HepG2 (cell line): ENCODE data around the gene GATAD2B. TPM values are rescaled to one million over a fixed set of nuclear protein-coding genes. Genes with fewer than 3 reads are reported as not detected.

Experiments
- ATAC-seq: fragments of 200-7000 bp; cut with Tn5 transposase; 3 replicates; pipeline ENCODE4 v1.9.1; 2020; ENCODE audit warnings: mild to moderate bottlenecking, moderate library complexity
- BruUV-seq: library from RNA; stranded (reverse); fragments of 400-500 nt; replicated peaks from 2 replicates; lab custom pipeline; 2021; lab: Mats Ljungman, UMichigan
- CTCF ChIA-PET: fragments of 300-600 bp; formaldehyde crosslinking; extraction: SDS; loops from one replicate; lab custom pipeline; 2021; ENCODE audit warnings: low total read pairs, inconsistent platforms, low intra/inter-chr PET ratio; lab: Yijun Ruan, JAX
- POLR2A ChIA-PET: fragments of 350-600 bp; sonication (Branson Sonifier 250); formaldehyde crosslinking; loops from one replicate; lab custom pipeline; 2020; ENCODE audit warnings: antibody characterized with exemption, inconsistent platforms; lab: Yijun Ruan, JAX
- DNase-seq: peaks from one replicate; pipeline ENCODE4 v3.0.0-alpha.2; 2015; ENCODE audit warnings: low spot score
- FAIRE-seq: peaks from 3 replicates; lab custom pipeline; 2011; peaks lifted over from hg19 to GRCh38; lab: Jason Lieb, UNC
- H2AFZ ChIP-seq: one replicate; pipeline ENCODE4 v1.6.1; 2011; ENCODE audit warnings: low read length, inconsistent platforms
- H3K27ac ChIP-seq: fragments of 300-600 bp; 3 replicates; pipeline ENCODE4 v1.8.0; 2011; ENCODE audit warnings: mixed run types, mild to moderate bottlenecking, mixed read lengths, low read length, inconsistent platforms; ENCODE audit not compliant: insufficient read depth; ENCODE audit errors: extremely low read length
- H3K27me3 ChIP-seq, 2 experiments: fragments of 200-600 bp in 1 of 2; 2 replicates in 1 of 2; 3 replicates in 1 of 2; pipeline versions ENCODE4 v1.6.0 to v1.8.0; 2011; ENCODE audit warnings: low read length in 2 of 2, mild to moderate bottlenecking in 2 of 2, moderate library complexity in 2 of 2, inconsistent platforms in 1 of 2; ENCODE audit not compliant: insufficient read depth in 2 of 2, control insufficient read depth in 1 of 2
- H3K36me3 ChIP-seq, 2 experiments: fragments of 200-600 bp in 1 of 2; replicated peaks in 1 of 2; 2 replicates in 1 of 2; 3 replicates in 1 of 2; pipeline versions ENCODE4 v1.5.1 to v1.8.0; 2011; ENCODE audit warnings: low read length in 2 of 2, inconsistent platforms in 1 of 2; ENCODE audit not compliant: insufficient read depth in 2 of 2, control insufficient read depth in 1 of 2
- H3K4me1 ChIP-seq: 2 replicates; pipeline ENCODE4 v1.5.1; 2012; ENCODE audit warnings: low read length, inconsistent platforms; ENCODE audit not compliant: insufficient read depth
- H3K4me2 ChIP-seq: 2 replicates; pipeline ENCODE4 v1.6.0; 2011; ENCODE audit warnings: low read depth, low read length, inconsistent platforms
- H3K4me3 ChIP-seq, 3 experiments: fragments of 200-600 bp in 1 of 3; sonication (generic), shearing (Covaris generic) in 1 of 3; replicated peaks in 1 of 3; 2 replicates each; pipeline ENCODE4 v1.5.1; 2011 to 2016; ENCODE audit warnings: low read length in 3 of 3, inconsistent platforms in 2 of 3, low read depth in 2 of 3, mild to moderate bottlenecking in 2 of 3, control low read depth in 1 of 3, mixed read lengths in 1 of 3; ENCODE audit not compliant: insufficient read depth in 1 of 3
- H3K79me2 ChIP-seq: one replicate; pipeline ENCODE4 v1.6.1; 2011; ENCODE audit warnings: low read length, inconsistent platforms; ENCODE audit not compliant: insufficient read depth
- H3K9ac ChIP-seq: 2 replicates; pipeline ENCODE4 v1.6.0; 2011; ENCODE audit warnings: mild to moderate bottlenecking, low read depth, low read length, inconsistent platforms; ENCODE audit not compliant: insufficient read depth
- H3K9me3 ChIP-seq: 2 replicates; pipeline ENCODE4 v1.5.1; 2012; ENCODE audit warnings: mild to moderate bottlenecking, low read length
- H4K20me1 ChIP-seq: 2 replicates; pipeline ENCODE4 v1.6.0; 2011; ENCODE audit warnings: inconsistent platforms, mild to moderate bottlenecking, low read length, moderate library complexity; ENCODE audit not compliant: insufficient read depth
- ATF7 ChIP-seq, 2 experiments: fragments of 450-650 bp in 1 of 2; sonication (generic) in 1 of 2; formaldehyde crosslinking in 1 of 2; IDR thresholded peaks; 2 replicates each; pipeline versions ENCODE4 v1.4.0 to v1.6.1; 2016 to 2020; ENCODE audit warnings: antibody characterized with exemption in 1 of 2, mild to moderate bottlenecking in 1 of 2, missing genetic modification reagents in 1 of 2
- HIVEP1 ChIP-seq: sonication (generic); formaldehyde crosslinking; IDR thresholded peaks from 2 replicates; pipeline ENCODE4 v1.4.0; 2020; ENCODE audit warnings: mild to moderate bottlenecking, missing genetic modification reagents
- POLR2AphosphoS2 ChIP-seq: IDR thresholded peaks from 2 replicates; pipeline ENCODE4 v1.6.1; 2011; ENCODE audit warnings: low read depth, low read length, improper control_type of control experiment
- TEAD2 ChIP-seq: sonication (generic); formaldehyde crosslinking; IDR thresholded peaks from 2 replicates; pipeline ENCODE4 v1.9.0; 2021; ENCODE audit warnings: missing genetic modification reagents
- TGIF2 ChIP-seq: IDR thresholded peaks from 2 replicates; pipeline ENCODE4 v1.6.1; 2016; ENCODE audit warnings: control low read depth, missing compliant biosample characterization
- ZNF44 ChIP-seq: sonication (generic); formaldehyde crosslinking; IDR thresholded peaks from 2 replicates; pipeline ENCODE4 v1.5.1; 2020; ENCODE audit warnings: mild to moderate bottlenecking, missing genetic modification reagents
- ZNF781 ChIP-seq: sonication (generic); formaldehyde crosslinking; IDR thresholded peaks from 2 replicates; pipeline ENCODE4 v1.5.1; 2020; ENCODE audit warnings: borderline replicate concordance, mild to moderate bottlenecking, missing genetic modification reagents; ENCODE audit errors: not compliant biosample characterization
- WGBS: methylation state at CpG from one replicate; pipeline ENCODE4 v1.1.6; 2017; ENCODE audit warnings: low lambda C conversion rate; 5-methylcytosine and 5-hydroxymethylcytosine counted together
- in situ Hi-C: cut with HindIII; loops from 2 replicates; pipeline ENCODE4 v1.10.0; 2017; ENCODE audit warnings: low pct_unique_long_range_greater_than_20kb; ENCODE audit not compliant: extremely low pct_ligation_motif_present
- intact Hi-C: fragments of 100-400 bp; cut with micrococcal nuclease; formaldehyde crosslinking; loops from one replicate; pipeline ENCODE4 v1.10.0; 2022; ENCODE audit not compliant: unreplicated experiment
- polyA plus RNA-seq, 8 experiments: library from polyadenylated mRNA; depleted of rRNA in 3 of 8; stranded (reverse) in 7 of 8; unstranded in 1 of 8; fragments of >200 nt; fragmentation: Illumina TruSeq in 4 of 8; extraction: Trizol in 4 of 8; gene quantifications; 2 replicates each; pipeline versions ENCODE4 v1.2.1 to v1.2.3, GENCODE V29; 2011 to 2016; ENCODE audit warnings: low read depth in 4 of 8, missing spikeins in 1 of 8, mixed read lengths in 1 of 8; ENCODE audit not compliant: insufficient read depth in 1 of 8
- total RNA-seq, 5 experiments: library from RNA; depleted of rRNA; stranded (reverse); fragments of >200 nt; fragmentation: Illumina TruSeq; extraction: Trizol; gene quantifications; 2 replicates each; pipeline ENCODE4 v1.2.3, GENCODE V29; 2016; ENCODE audit warnings: low read depth in 1 of 5
- TF ChIP-seq, protein P1 (sequence below): sonication (generic); formaldehyde crosslinking; IDR thresholded peaks from 2 replicates; pipeline ENCODE4 v1.4.0; 2020; ENCODE audit warnings: missing genetic modification reagents, borderline replicate concordance
- TF ChIP-seq, protein P2 (sequence below): sonication (generic); formaldehyde crosslinking; IDR thresholded peaks from 2 replicates; pipeline ENCODE4 v1.4.0; 2020; ENCODE audit warnings: missing genetic modification reagents, borderline replicate concordance
- TF ChIP-seq, protein P3 (sequence below): sonication (generic); formaldehyde crosslinking; IDR thresholded peaks from 2 replicates; pipeline ENCODE4 v1.4.0; 2020; ENCODE audit warnings: missing genetic modification reagents
- TF ChIP-seq, protein P4 (sequence below), 2 experiments: fragments of 450-650 bp in 1 of 2; sonication (generic) in 1 of 2; formaldehyde crosslinking; IDR thresholded peaks; 2 replicates each; pipeline versions ENCODE4 v1.5.0 to v1.8.0; 2020 to 2022; ENCODE audit warnings: mild to moderate bottlenecking in 1 of 2, missing genetic modification reagents in 1 of 2
- TF ChIP-seq, protein P5 (sequence below): IDR thresholded peaks from 2 replicates; pipeline ENCODE4 v1.6.1; 2016; ENCODE audit warnings: mild to moderate bottlenecking, missing biosample characterization, missing genetic modification reagents

Gene GATAD2B
- total and polyA plus RNA-seq, 2 of the 13 experiments (the other 11 are each of a cell fraction or from before 2014, with no cell fraction given), result 3.2 to 5.2 TPM

DNA sequence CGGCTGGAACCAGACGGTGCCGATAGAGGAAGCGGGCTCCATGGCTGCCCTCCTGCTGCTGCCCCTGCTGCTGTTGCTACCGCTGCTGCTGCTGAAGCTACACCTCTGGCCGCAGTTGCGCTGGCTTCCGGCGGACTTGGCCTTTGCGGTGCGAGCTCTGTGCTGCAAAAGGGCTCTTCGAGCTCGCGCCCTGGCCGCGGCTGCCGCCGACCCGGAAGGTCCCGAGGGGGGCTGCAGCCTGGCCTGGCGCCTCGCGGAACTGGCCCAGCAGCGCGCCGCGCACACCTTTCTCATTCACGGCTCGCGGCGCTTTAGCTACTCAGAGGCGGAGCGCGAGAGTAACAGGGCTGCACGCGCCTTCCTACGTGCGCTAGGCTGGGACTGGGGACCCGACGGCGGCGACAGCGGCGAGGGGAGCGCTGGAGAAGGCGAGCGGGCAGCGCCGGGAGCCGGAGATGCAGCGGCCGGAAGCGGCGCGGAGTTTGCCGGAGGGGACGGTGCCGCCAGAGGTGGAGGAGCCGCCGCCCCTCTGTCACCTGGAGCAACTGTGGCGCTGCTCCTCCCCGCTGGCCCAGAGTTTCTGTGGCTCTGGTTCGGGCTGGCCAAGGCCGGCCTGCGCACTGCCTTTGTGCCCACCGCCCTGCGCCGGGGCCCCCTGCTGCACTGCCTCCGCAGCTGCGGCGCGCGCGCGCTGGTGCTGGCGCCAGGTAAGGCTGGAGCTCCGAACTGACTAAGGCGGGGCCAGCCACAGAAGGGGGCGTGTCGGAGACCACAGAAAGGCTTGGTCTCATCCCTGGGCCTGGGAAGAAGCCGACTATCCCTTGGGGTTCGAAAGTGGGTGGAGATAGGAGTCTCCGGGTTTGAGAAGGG lies 147.1 kb downstream of the GATAD2B start:
- peaks cover 6 to 24% of the 10 kb centered on the region in 2 experiments; a peak in 4 of 5 replicates for H3K36me3 ChIP-seq
- peak overlapping the region; percentile 53 for H3K27ac ChIP-seq
- CTCF ChIA-PET, result no interaction called here
- H3K27me3 ChIP-seq, result no peaks in the 10 kb centered on the region
- no TSS peak for BruUV-seq
- ATAC-seq (peak; percentile 76), DNase-seq (no peak), FAIRE-seq (no peak)
- H4K20me1 ChIP-seq, result no peaks in the 10 kb centered on the region
- peak overlapping the region; percentile 63 for H3K9ac ChIP-seq
- intact Hi-C loops (no loop called here), in situ Hi-C loops (loop anchor here (10.0 kb wide), 1 partner anchor 261 kb away; no protein-coding TSS in a partner anchor)
- H3K4me3 ChIP-seq, result peak overlapping the region; percentile 70 to 83 (median 75)
- H3K4me1 ChIP-seq, result peaks cover 50% of the 10 kb centered on the region
- POLR2A ChIA-PET, result interaction anchor here (0.7 to 2.6 kb wide), 20 partner anchors 8 to 272 kb away, joined by 3 to 14 read pairs (median 4); partner anchors contain the start of genes CHTOP, GATAD2B, INTS3 and JTB
- H3K9me3 ChIP-seq, result no peaks in the 10 kb centered on the region
- WGBS, result 0% methylated on average over 9 of the region's 83 CpGs
- H3K4me2 ChIP-seq, result peak overlapping the region; percentile 92
- no peak overlapping the region for H2AFZ ChIP-seq
- H3K79me2 ChIP-seq, result no peaks in the 10 kb centered on the region
- no peak for TF ChIP-seq TGIF2
- TF ChIP-seq HIVEP1, result peak; percentile 50; the same call in 1 of the 2 replicates
- TF ChIP-seq POLR2AphosphoS2, result no peak
- TF ChIP-seq, protein P1, sequence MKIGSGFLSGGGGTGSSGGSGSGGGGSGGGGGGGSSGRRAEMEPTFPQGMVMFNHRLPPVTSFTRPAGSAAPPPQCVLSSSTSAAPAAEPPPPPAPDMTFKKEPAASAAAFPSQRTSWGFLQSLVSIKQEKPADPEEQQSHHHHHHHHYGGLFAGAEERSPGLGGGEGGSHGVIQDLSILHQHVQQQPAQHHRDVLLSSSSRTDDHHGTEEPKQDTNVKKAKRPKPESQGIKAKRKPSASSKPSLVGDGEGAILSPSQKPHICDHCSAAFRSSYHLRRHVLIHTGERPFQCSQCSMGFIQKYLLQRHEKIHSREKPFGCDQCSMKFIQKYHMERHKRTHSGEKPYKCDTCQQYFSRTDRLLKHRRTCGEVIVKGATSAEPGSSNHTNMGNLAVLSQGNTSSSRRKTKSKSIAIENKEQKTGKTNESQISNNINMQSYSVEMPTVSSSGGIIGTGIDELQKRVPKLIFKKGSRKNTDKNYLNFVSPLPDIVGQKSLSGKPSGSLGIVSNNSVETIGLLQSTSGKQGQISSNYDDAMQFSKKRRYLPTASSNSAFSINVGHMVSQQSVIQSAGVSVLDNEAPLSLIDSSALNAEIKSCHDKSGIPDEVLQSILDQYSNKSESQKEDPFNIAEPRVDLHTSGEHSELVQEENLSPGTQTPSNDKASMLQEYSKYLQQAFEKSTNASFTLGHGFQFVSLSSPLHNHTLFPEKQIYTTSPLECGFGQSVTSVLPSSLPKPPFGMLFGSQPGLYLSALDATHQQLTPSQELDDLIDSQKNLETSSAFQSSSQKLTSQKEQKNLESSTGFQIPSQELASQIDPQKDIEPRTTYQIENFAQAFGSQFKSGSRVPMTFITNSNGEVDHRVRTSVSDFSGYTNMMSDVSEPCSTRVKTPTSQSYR (CRISPR knock-in tag), result no peak
- TF ChIP-seq ATF7 (IDR thresholded peaks at IDR 0.05), result no peak
- TF ChIP-seq ATF7 (CRISPR knock-in tag; IDR thresholded peaks at IDR 0.05), result no peak
- TF ChIP-seq, protein P2, sequence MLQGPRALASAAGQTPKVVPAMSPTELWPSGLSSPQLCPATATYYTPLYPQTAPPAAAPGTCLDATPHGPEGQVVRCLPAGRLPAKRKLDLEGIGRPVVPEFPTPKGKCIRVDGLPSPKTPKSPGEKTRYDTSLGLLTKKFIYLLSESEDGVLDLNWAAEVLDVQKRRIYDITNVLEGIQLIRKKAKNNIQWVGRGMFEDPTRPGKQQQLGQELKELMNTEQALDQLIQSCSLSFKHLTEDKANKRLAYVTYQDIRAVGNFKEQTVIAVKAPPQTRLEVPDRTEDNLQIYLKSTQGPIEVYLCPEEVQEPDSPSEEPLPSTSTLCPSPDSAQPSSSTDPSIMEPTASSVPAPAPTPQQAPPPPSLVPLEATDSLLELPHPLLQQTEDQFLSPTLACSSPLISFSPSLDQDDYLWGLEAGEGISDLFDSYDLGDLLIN (CRISPR knock-in tag), result no peak
- TF ChIP-seq, protein P3, sequence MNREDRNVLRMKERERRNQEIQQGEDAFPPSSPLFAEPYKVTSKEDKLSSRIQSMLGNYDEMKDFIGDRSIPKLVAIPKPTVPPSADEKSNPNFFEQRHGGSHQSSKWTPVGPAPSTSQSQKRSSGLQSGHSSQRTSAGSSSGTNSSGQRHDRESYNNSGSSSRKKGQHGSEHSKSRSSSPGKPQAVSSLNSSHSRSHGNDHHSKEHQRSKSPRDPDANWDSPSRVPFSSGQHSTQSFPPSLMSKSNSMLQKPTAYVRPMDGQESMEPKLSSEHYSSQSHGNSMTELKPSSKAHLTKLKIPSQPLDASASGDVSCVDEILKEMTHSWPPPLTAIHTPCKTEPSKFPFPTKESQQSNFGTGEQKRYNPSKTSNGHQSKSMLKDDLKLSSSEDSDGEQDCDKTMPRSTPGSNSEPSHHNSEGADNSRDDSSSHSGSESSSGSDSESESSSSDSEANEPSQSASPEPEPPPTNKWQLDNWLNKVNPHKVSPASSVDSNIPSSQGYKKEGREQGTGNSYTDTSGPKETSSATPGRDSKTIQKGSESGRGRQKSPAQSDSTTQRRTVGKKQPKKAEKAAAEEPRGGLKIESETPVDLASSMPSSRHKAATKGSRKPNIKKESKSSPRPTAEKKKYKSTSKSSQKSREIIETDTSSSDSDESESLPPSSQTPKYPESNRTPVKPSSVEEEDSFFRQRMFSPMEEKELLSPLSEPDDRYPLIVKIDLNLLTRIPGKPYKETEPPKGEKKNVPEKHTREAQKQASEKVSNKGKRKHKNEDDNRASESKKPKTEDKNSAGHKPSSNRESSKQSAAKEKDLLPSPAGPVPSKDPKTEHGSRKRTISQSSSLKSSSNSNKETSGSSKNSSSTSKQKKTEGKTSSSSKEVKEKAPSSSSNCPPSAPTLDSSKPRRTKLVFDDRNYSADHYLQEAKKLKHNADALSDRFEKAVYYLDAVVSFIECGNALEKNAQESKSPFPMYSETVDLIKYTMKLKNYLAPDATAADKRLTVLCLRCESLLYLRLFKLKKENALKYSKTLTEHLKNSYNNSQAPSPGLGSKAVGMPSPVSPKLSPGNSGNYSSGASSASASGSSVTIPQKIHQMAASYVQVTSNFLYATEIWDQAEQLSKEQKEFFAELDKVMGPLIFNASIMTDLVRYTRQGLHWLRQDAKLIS (CRISPR knock-in tag), result no peak
- no peak for TF ChIP-seq ZNF44 (CRISPR knock-in tag)
- TF ChIP-seq, protein P4, sequence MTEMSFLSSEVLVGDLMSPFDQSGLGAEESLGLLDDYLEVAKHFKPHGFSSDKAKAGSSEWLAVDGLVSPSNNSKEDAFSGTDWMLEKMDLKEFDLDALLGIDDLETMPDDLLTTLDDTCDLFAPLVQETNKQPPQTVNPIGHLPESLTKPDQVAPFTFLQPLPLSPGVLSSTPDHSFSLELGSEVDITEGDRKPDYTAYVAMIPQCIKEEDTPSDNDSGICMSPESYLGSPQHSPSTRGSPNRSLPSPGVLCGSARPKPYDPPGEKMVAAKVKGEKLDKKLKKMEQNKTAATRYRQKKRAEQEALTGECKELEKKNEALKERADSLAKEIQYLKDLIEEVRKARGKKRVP (CRISPR knock-in tag; IDR thresholded peaks at IDR 0.05), result no peak
- no peak for TF ChIP-seq TEAD2
- TF ChIP-seq ZNF781, result no peak
- TF ChIP-seq, protein P5, sequence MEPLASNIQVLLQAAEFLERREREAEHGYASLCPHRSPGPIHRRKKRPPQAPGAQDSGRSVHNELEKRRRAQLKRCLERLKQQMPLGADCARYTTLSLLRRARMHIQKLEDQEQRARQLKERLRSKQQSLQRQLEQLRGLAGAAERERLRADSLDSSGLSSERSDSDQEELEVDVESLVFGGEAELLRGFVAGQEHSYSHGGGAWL (CRISPR knock-in tag), result peak; percentile 73
